NOMO-1 (cell line): ENCODE results near the gene ADAT1.

Source experiments
- DNase-seq, 2 experiments: peaks; one replicate each; lab custom pipeline; 2025; ENCODE audit not compliant: unreplicated experiment in 2 of 2; lab: John Stamatoyannopoulos, UW

Gene ADAT1

GRCh38 chr16:75578212-75578611, 44.9 kb downstream of the ADAT1 start:
- DNase-seq, result no peak

GRCh38 chr16:75576384-75576811, 46.7 kb downstream of the ADAT1 start:
- DNase-seq, result no peak

GRCh38 chr16:75575958-75576357, 47.1 kb downstream of the ADAT1 start:
- DNase-seq, result no peak

- no peak for DNase-seq
Observed at GRCh38 chr16:75573955-75574354, 49.1 kb downstream of the ADAT1 start.

GRCh38 chr16:75572864-75573542, 50.1 kb downstream of the ADAT1 start:
- no peak for DNase-seq

- peak in 1 of 2 experiments; percentile 42 for DNase-seq
Observed at GRCh38 chr16:75570396-75571065, 52.5 kb downstream of the ADAT1 start.

GRCh38 chr16:75567911-75568310, 55.2 kb downstream of the ADAT1 start:
- no peak for DNase-seq

- DNase-seq, result no peak
Observed at GRCh38 chr16:75566758-75567255, 56.3 kb downstream of the ADAT1 start.

- peak; percentile 90 to 91 for DNase-seq
Observed at GRCh38 chr16:75566040-75566757, 56.9 kb downstream of the ADAT1 start, which contains the start of gene GABARAPL2. TSS of gene GABARAPL2 (plus strand) at chr16:75566379. CDS start at chr16:75566487, 108 bp downstream.

GRCh38 chr16:75565640-75566039, 57.4 kb downstream of the ADAT1 start:
- DNase-seq, result no peak

GRCh38 chr16:75559564-75560372, 63.3 kb downstream of the ADAT1 start:
- no peak for DNase-seq

GRCh38 chr16:75558846-75559401, 64.2 kb downstream of the ADAT1 start:
- no peak for DNase-seq

GRCh38 chr16:75556431-75556950, 66.6 kb downstream of the ADAT1 start:
- no peak for DNase-seq

GRCh38 chr16:75555707-75556430, 67.2 kb downstream of the ADAT1 start, which contains the start of gene TMEM231:
TSS of gene TMEM231 (minus strand) at chr16:75556252. CDS start at chr16:75556209, 43 bp downstream.
- DNase-seq, result peak; percentile 85 to 89

- DNase-seq, result peak; percentile 36 to 39
Observed at GRCh38 chr16:75555213-75555706, 67.8 kb downstream of the ADAT1 start.

GRCh38 chr16:75552951-75553350, 70.1 kb downstream of the ADAT1 start:
- DNase-seq, result no peak

- peak; percentile 72 to 86 for DNase-seq
Observed at GRCh38 chr16:75550211-75550662, 72.8 kb downstream of the ADAT1 start.
